HFFc6 (cell line): ENCODE results near the gene EVI5. TPM values are rescaled to one million over a fixed set of nuclear protein-coding genes. Genes with fewer than 3 reads are reported as not detected.
A peak's percentile ranks its signal among the peaks of the same experiment; 100 is the strongest.

Experiments
- DNase-seq: peaks from one replicate; pipeline ENCODE4 v3.0.0-alpha.2; 2018
- H3K27ac Mint-ChIP-seq: 2 replicates; pipeline ENCODE4 v1.8.0; 2020; ENCODE audit warnings: mild to moderate bottlenecking, mixed read lengths
- H3K27me3 Mint-ChIP-seq: 2 replicates; pipeline ENCODE4 v1.8.0; 2021; ENCODE audit warnings: mild to moderate bottlenecking, moderate library complexity, mixed read lengths; ENCODE audit not compliant: insufficient read depth
- H3K36me3 Mint-ChIP-seq: 2 replicates; pipeline ENCODE4 v1.8.0; 2021; ENCODE audit warnings: low read depth, mixed read lengths
- H3K4me1 Mint-ChIP-seq: 2 replicates; pipeline ENCODE4 v1.8.0; 2020; ENCODE audit warnings: low read depth, mixed read lengths
- H3K4me3 Mint-ChIP-seq: 2 replicates; pipeline ENCODE4 v1.8.0; 2020; ENCODE audit warnings: mild to moderate bottlenecking, moderate library complexity, mixed read lengths
- H3K9me3 Mint-ChIP-seq: 2 replicates; pipeline ENCODE4 v1.8.0; 2020; ENCODE audit warnings: mild to moderate bottlenecking, mixed read lengths
- CTCF ChIP-seq: fragments of 200-600 bp; sonication (generic); IDR thresholded peaks from 2 replicates; pipeline ENCODE4 v1.5.0; 2021; ENCODE audit warnings: antibody characterized with exemption, mild to moderate bottlenecking
- total RNA-seq, 6 experiments: library from RNA; stranded (reverse); fragmentation: NEBNext Ultra II Directional; extraction: Animal tissue kit (Norgen Biotek cat#: 25700); gene quantifications; 2 replicates in 1 of 6; 3 replicates in 5 of 6; pipeline ENCODE4 v1.2.3, GENCODE V29; 2021

EVI5 gene
- total RNA-seq, 6 experiments from 2014 or later, result 31.7 to 43.7 (median 34.0) TPM

- H3K36me3 Mint-ChIP-seq, result no peaks in the 10 kb centered on the region
- H3K27ac Mint-ChIP-seq, result no peak overlapping the region
- no peak overlapping the region for H3K4me3 Mint-ChIP-seq
- peak; percentile 13 for DNase-seq
- no peak for TF ChIP-seq CTCF
- peaks cover 9% of the 10 kb centered on the region; the same call in 1 of the 2 replicates for H3K4me1 Mint-ChIP-seq
- no peaks in the 10 kb centered on the region for H3K9me3 Mint-ChIP-seq
- H3K27me3 Mint-ChIP-seq, result no peaks in the 10 kb centered on the region
Measured at GRCh38 chr1:92567211-92567868, 217.6 kb downstream of the EVI5 start.

GRCh38 chr1:92563457-92564216 is 221.3 kb downstream of the EVI5 start:
- DNase-seq, result no peak
- no peak overlapping the region for H3K4me3 Mint-ChIP-seq
- no peaks in the 10 kb centered on the region for H3K9me3 Mint-ChIP-seq
- 0 out of 2 replicates have a peak, but pooled peaks cover 10% of the 10 kb centered on the region for H3K36me3 Mint-ChIP-seq
- H3K27me3 Mint-ChIP-seq, result no peaks in the 10 kb centered on the region
- no peak overlapping the region for H3K27ac Mint-ChIP-seq
- TF ChIP-seq CTCF, result no peak
- peaks cover 9% of the 10 kb centered on the region; the same call in 1 of the 2 replicates for H3K4me1 Mint-ChIP-seq

- no peaks in the 10 kb centered on the region for H3K27me3 Mint-ChIP-seq
Measured at GRCh38 chr1:92556350-92556749, 228.6 kb downstream of the EVI5 start.

GRCh38 chr1:92554216-92554615 is 230.7 kb downstream of the EVI5 start:
- H3K9me3 Mint-ChIP-seq, result no peaks in the 10 kb centered on the region
- no peak for DNase-seq
- H3K4me3 Mint-ChIP-seq, result no peak overlapping the region
- H3K4me1 Mint-ChIP-seq, result no peaks in the 10 kb centered on the region
- no peak for TF ChIP-seq CTCF
- H3K36me3 Mint-ChIP-seq, result peaks cover 5% of the 10 kb centered on the region; the same call in 1 of the 2 replicates
- no peaks in the 10 kb centered on the region for H3K27me3 Mint-ChIP-seq
- H3K27ac Mint-ChIP-seq, result no peak overlapping the region

More at GRCh38 chr1:92556350-92556749, 228.6 kb downstream of the EVI5 start:
- Mint-ChIP-seq H3K4me1 (no peaks in the 10 kb centered on the region), H3K4me3 (no peak overlapping the region), H3K36me3 (0 out of 2 replicates have a peak, but pooled peaks cover 10% of the 10 kb centered on the region), H3K27ac (no peak overlapping the region), H3K9me3 (no peaks in the 10 kb centered on the region)
- TF ChIP-seq CTCF, result no peak
- no peak for DNase-seq

- Mint-ChIP-seq H3K27me3 (no peaks in the 10 kb centered on the region), H3K4me1 (no peaks in the 10 kb centered on the region), H3K4me3 (no peak overlapping the region), H3K27ac (no peak overlapping the region), H3K9me3 (no peaks in the 10 kb centered on the region), H3K36me3 (peaks cover 4% of the 10 kb centered on the region; the same call in 1 of the 2 replicates)
- DNase-seq, result no peak
- TF ChIP-seq CTCF, result no peak
Measured at GRCh38 chr1:92551916-92552315, 233.0 kb downstream of the EVI5 start.
